ENCODE data around the gene TSPAN14. TPM values are rescaled to one million over a fixed set of nuclear protein-coding genes. Genes with fewer than 3 reads are reported as not detected.
A peak's percentile ranks its signal among the peaks of the same experiment; 100 is the strongest.

Gene TSPAN14
- total and polyA plus RNA-seq, 2 of the 8 experiments (the other 6 are each of a cell fraction or from before 2014, with no cell fraction given), result 47.4 to 57.8 TPM

DNA sequence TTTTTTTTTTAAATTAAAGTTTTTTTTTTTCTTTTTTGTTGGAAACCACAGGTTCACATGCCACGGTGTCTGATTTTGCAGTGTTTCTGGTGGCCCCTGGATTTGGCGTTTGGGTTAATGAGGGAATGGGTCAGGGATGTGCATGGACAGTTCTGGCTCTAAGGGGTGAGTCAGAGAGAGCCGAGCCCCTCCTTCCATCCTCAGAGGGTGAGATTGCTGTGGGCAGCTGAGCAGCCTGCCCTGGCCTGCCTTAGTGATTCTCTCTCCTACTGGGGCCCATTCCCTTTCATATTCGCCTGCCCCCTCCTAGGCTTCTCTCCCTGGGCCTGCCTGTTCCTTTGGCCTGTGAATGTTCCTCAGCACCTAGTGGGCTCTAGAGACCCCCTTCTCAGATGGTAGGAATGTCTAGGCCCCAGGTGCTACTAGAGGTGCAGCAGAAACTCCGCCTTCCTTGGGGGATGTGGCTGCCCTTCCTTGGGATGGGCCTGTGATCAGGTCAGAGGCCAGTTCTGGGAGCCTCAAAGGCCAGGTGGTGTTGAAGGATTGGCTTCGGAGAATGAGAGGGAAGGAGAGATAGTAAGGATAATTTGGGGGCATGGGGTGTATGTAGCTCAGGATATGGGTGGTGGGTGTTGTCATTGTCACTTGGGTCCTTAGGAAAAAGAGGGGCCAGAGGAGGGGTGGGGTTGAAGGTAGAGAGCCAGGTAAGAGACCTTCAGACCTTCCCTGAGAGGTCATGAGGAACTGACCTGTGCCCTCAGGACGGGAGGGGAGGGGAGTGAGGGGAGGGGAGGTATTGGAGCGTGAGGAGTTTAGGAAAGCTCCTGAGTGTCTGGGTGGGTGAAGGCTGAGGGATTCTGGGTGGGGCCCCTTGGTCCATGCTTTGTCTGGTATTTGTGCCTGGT, 19.8 kb downstream of the TSPAN14 start:
- FAIRE-seq (no peak), DNase-seq (ENCODE audit: low read depth in 1 of 2, low spot score in 2 of 2) (no peak)
- Histone ChIP-seq H2AK5ac (ENCODE audit: low read depth, low read length) (no peak overlapping the region), H2BK5ac (ENCODE audit: low read depth, low read length) (no peak overlapping the region), H2BK15ac (ENCODE audit: low read length) (no peak overlapping the region), H3K79me2 (ENCODE audit: control insufficient read depth in 1 of 2, insufficient read depth in 2 of 2, low read length in 2 of 2) (peaks cover 0 to 82% of the 10 kb centered on the region in 2 experiments), H2BK12ac (ENCODE audit: low read depth, low read length) (no peak overlapping the region), H3K9ac (replicated peaks in 1 of 4; ENCODE audit: extremely low read depth in 1 of 4, low read depth in 3 of 4, low read length in 3 of 4) (0 out of 7 replicates have a peak overlapping the region, but pooled peaks of 1 of the 4 experiments have one; percentile 30), H4K8ac (ENCODE audit: extremely low read depth, insufficient read depth, low read length) (no peak overlapping the region), H3K14ac (ENCODE audit: insufficient read length) (no peak overlapping the region), H3K4ac (replicated peaks; ENCODE audit: insufficient read length, low read depth, low read length) (no peak overlapping the region), H3K4me2 (ENCODE audit: insufficient read depth in 1 of 2, low read depth in 2 of 2, low read length in 2 of 2) (no peak overlapping the region), H4K20me1 (replicated peaks in 1 of 2; ENCODE audit: control insufficient read depth in 1 of 2, insufficient read depth in 2 of 2, low read length in 2 of 2) (peaks cover 18 to 39% of the 10 kb centered on the region in 2 experiments), H3K36me3 (ENCODE audit: control insufficient read depth in 2 of 4, insufficient read depth in 4 of 4, low read length in 3 of 4) (no peaks in the 10 kb centered on the region; a peak in 3 of 8 replicates), H3K27ac (ENCODE audit: low read depth, low read length) (no peak overlapping the region), H3K79me1 (ENCODE audit: low read depth, low read length) (peaks cover 8% of the 10 kb centered on the region), H3K18ac (ENCODE audit: extremely low read depth, low read length) (no peak overlapping the region; the same call in none of the 2 replicates), H4K5ac (ENCODE audit: insufficient read length, low read depth, low read length) (no peak overlapping the region), H2AFZ (ENCODE audit: low read length) (no peak overlapping the region), H3K56ac (replicated peaks; ENCODE audit: insufficient read length, low read depth, low read length) (no peak overlapping the region), H3K23me2 (ENCODE audit: low read depth, low read length) (no peaks in the 10 kb centered on the region), H2BK20ac (ENCODE audit: low read length) (no peak overlapping the region), H4K91ac (replicated peaks; ENCODE audit: insufficient read length, low read length) (no peak overlapping the region), H3K27me3 (replicated peaks in 1 of 4; ENCODE audit: control insufficient read depth in 3 of 4, extremely low read depth in 1 of 4, insufficient read depth in 3 of 4, low read length in 3 of 4) (peaks cover 0 to 4% (median under 1%) of the 10 kb centered on the region in 4 experiments; a peak in 2 of 7 replicates), H3K4me3 (ENCODE audit: extremely low read depth in 1 of 4, insufficient read depth in 2 of 4, low read depth in 3 of 4, low read length in 4 of 4) (no peak overlapping the region), H3K4me1 (replicated peaks in 1 of 4; ENCODE audit: control insufficient read depth in 3 of 4, insufficient read depth in 4 of 4, low read length in 3 of 4) (peaks cover 2 to 18% (median 9%) of the 10 kb centered on the region in 4 experiments; a peak in 6 of 7 replicates), H3K23ac (ENCODE audit: insufficient read length) (no peak overlapping the region), H2BK120ac (replicated peaks; ENCODE audit: low read depth, low read length) (no peak overlapping the region), H3K9me3 (ENCODE audit: insufficient read depth in 2 of 2, low read depth in 1 of 2, low read length in 1 of 2) (peaks cover 0 to 2% of the 10 kb centered on the region in 2 experiments; a peak in 1 of 4 replicates)
- WGBS, 2 experiments (ENCODE audit: extremely low coverage in 1 of 2, insufficient coverage in 1 of 2, insufficient read length in 1 of 2, insufficient replicate concordance in 2 of 2, low coverage in 1 of 2, low lambda C conversion rate in 2 of 2, missing lambda C conversion rate in 1 of 2), result 82% methylated on average over 7 of the region's 8 CpGs; no CpG with 5 or more reads in 1 of the 2 experiments
- ChIA-PET CTCF (ENCODE audit: partially characterized antibody) (interaction anchor here (0.9 to 38.4 kb wide), 7 partner anchors 13 to 123 kb away, joined by 3 to 1263 read pairs (median 7); partner anchors contain the start of gene TSPAN14), POLR2A (ENCODE audit: partially characterized antibody) (interaction anchor here (1.1 kb wide), 1 partner anchor 9 kb away, joined by 3 read pairs; no protein-coding TSS in a partner anchor)
- TF ChIP-seq RXRA (IDR thresholded peaks at IDR 0.05; ENCODE audit: insufficient read depth, low read depth, low read length) (no peak), SP4 (IDR thresholded peaks at IDR 0.05; ENCODE audit: low read length) (no peak), SP1 (IDR thresholded peaks at IDR 0.05; ENCODE audit: low read depth, low read length) (no peak), EGR1 (IDR thresholded peaks at IDR 0.05; ENCODE audit: borderline replicate concordance, low read depth, low read length) (no peak), POLR2A (IDR thresholded peaks at IDR 0.05; ENCODE audit: control extremely low read depth in 1 of 2, low read depth in 2 of 2, low read length in 2 of 2) (no peak), GABPA (IDR thresholded peaks at IDR 0.05; ENCODE audit: borderline replicate concordance, insufficient read depth, low read length) (no peak), BACH1 (IDR thresholded peaks at IDR 0.05; ENCODE audit: low read length) (no peak), KDM5A (IDR thresholded peaks at IDR 0.05; ENCODE audit: low read length) (no peak), RNF2 (IDR thresholded peaks at IDR 0.05; ENCODE audit: borderline replicate concordance, low read depth, low read length, missing control alignments, poor library complexity, severe bottlenecking) (no peak), HDAC6 (IDR thresholded peaks at IDR 0.05; ENCODE audit: low read depth, low read length) (no peak), JUND (IDR thresholded peaks at IDR 0.05; ENCODE audit: low read length) (no peak), TCF12 (IDR thresholded peaks at IDR 0.05; ENCODE audit: low read depth, low read length) (no peak)
